Measurements from ENCODE around the gene TRIM39. TPM values are rescaled to one million over a fixed set of nuclear protein-coding genes. Genes with fewer than 3 reads are reported as not detected.

Gene TRIM39
- total and polyA plus RNA-seq, 2 of the 13 experiments (the other 11 are each of a cell fraction or from before 2014, with no cell fraction given): 7.7 to 14.6 TPM

DNA sequence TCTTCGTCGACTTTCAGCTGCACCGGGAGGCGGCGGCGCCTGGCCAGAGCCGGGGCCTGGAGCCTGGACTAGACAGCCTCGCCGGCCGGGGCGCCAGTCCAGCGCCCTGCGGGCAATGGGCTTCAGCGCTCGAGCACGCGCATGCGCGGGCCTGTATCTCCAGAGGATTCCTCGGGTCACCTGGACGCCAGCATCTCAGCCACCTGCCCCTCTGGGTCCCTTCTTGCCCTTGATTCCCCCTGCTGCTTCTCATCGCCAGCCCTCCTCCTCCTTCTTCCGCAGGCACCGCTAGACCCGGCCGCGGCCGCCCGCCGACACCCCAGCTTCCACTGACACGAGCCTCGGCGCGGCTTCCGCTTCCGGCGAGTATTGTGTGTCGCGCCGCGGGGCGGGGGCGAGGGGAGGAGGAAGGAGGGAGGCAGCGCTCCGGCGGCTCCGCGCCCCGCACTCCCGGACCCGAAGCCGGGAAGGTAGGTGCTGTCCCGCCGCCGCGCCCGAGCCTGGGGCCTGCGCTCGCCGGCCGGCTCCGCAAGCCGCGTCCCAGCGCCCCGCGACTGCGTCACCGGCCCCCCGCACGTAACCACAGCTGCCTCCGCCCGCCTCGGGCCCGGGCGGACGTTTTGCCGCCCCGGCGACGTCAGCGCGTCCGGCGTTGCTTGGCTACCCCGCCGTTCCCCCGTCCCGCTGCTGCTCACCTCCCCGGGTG is at the start of gene TRIM39 (continued):
- TF ChIP-seq, protein P1, sequence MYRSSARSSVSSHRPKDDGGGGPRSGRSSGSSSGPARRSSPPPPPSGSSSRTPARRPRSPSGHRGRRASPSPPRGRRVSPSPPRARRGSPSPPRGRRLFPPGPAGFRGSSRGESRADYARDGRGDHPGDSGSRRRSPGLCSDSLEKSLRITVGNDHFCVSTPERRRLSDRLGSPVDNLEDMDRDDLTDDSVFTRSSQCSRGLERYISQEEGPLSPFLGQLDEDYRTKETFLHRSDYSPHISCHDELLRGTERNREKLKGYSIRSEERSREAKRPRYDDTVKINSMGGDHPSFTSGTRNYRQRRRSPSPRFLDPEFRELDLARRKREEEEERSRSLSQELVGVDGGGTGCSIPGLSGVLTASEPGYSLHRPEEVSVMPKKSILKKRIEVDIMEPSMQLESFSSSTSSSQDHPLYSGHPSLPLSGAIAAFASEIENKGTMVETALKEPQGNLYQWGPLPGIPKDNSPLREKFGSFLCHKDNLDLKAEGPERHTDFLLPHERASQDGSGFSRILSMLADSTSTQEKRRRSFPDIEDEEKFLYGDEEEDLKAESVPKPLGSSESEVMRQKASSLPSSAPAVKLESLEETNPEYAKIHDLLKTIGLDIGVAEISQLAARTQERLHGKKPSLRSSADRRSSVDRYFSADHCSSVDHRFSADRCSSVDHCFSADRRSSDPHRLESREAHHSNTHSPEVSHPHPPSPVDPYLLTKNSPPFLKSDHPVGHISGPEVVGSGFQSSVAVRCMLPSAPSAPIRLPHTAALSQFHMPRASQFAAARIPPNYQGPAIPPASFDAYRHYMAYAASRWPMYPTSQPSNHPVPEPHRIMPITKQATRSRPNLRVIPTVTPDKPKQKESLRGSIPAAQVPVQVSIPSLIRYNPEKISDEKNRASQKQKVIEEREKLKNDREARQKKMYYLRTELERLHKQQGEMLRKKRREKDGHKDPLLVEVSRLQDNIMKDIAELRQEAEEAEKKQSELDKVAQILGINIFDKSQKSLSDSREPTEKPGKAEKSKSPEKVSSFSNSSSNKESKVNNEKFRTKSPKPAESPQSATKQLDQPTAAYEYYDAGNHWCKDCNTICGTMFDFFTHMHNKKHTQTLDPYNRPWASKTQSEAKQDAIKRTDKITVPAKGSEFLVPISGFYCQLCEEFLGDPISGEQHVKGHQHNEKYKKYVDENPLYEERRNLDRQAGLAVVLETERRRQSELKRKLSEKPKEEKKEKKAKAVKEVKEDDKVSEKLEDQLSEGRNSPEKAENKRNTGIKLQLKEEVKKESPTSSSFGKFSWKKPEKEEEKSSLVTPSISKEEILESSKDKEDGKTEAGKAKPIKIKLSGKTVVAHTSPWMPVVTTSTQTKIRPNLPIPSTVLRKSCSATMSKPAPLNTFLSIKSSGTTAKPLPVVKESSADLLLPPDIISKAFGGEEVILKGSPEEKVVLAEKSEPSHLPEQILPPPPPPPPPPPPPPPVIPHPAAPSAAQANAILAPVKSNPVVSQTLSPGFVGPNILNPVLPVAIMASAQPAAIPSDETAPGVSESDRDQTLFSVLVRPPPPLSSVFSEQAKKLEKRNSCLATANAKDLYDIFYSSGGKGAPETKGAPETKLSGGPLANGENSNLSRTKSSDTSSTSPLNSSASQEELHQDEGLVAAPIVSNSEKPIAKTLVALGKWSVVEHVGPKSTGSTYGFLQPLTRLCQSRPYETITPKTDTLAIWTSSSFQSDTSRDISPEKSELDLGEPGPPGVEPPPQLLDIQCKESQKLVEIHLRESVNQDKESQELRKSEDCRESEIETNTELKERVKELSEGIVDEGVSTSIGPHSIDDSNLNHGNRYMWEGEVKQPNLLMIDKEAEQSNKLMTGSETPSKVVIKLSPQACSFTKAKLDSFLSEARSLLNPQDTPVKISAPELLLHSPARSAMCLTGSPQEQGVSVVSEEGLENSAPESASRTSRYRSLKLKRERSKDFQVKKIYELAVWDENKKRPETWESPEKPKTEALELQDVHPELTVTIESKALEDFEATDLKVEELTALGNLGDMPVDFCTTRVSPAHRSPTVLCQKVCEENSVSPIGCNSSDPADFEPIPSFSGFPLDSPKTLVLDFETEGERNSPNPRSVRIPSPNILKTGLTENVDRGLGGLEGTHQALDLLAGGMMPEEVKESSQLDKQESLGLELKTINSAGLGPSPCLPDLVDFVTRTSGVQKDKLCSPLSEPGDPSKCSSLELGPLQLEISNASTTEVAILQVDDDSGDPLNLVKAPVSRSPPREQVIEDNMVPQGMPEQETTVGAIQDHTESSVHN (CRISPR knock-in tag; IDR thresholded peaks at IDR 0.05): no peak
- no peak for TF ChIP-seq ZBTB8A (CRISPR knock-in tag; IDR thresholded peaks at IDR 0.05; ENCODE audit: borderline replicate concordance, low read depth)
- TF ChIP-seq, protein P2, sequence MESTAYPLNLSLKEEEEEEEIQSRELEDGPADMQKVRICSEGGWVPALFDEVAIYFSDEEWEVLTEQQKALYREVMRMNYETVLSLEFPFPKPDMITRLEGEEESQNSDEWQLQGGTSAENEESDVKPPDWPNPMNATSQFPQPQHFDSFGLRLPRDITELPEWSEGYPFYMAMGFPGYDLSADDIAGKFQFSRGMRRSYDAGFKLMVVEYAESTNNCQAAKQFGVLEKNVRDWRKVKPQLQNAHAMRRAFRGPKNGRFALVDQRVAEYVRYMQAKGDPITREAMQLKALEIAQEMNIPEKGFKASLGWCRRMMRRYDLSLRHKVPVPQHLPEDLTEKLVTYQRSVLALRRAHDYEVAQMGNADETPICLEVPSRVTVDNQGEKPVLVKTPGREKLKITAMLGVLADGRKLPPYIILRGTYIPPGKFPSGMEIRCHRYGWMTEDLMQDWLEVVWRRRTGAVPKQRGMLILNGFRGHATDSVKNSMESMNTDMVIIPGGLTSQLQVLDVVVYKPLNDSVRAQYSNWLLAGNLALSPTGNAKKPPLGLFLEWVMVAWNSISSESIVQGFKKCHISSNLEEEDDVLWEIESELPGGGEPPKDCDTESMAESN (CRISPR knock-in tag; conservative IDR thresholded peaks at IDR 0.05): 0 out of 2 replicates have a peak, but pooled peaks have one; percentile 53
- peak; percentile 12; the same call in 1 of the 2 replicates for TF ChIP-seq ZKSCAN1 (IDR thresholded peaks at IDR 0.05; ENCODE audit: low read length)
- peak; percentile 39; the same call in 1 of the 2 replicates for TF ChIP-seq ZMYM4 (CRISPR knock-in tag; IDR thresholded peaks at IDR 0.05)
- TF ChIP-seq, protein P3, sequence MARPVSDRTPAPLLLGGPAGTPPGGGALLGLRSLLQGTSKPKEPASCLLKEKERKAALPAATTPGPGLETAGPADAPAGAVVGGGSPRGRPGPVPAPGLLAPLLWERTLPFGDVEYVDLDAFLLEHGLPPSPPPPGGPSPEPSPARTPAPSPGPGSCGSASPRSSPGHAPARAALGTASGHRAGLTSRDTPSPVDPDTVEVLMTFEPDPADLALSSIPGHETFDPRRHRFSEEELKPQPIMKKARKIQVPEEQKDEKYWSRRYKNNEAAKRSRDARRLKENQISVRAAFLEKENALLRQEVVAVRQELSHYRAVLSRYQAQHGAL (CRISPR knock-in tag; IDR thresholded peaks at IDR 0.05; ENCODE audit: not compliant biosample characterization): no peak
- TF ChIP-seq, protein P4, sequence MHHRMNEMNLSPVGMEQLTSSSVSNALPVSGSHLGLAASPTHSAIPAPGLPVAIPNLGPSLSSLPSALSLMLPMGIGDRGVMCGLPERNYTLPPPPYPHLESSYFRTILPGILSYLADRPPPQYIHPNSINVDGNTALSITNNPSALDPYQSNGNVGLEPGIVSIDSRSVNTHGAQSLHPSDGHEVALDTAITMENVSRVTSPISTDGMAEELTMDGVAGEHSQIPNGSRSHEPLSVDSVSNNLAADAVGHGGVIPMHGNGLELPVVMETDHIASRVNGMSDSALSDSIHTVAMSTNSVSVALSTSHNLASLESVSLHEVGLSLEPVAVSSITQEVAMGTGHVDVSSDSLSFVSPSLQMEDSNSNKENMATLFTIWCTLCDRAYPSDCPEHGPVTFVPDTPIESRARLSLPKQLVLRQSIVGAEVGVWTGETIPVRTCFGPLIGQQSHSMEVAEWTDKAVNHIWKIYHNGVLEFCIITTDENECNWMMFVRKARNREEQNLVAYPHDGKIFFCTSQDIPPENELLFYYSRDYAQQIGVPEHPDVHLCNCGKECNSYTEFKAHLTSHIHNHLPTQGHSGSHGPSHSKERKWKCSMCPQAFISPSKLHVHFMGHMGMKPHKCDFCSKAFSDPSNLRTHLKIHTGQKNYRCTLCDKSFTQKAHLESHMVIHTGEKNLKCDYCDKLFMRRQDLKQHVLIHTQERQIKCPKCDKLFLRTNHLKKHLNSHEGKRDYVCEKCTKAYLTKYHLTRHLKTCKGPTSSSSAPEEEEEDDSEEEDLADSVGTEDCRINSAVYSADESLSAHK (CRISPR knock-in tag; IDR thresholded peaks at IDR 0.05; ENCODE audit: borderline replicate concordance): no peak
- no peak for TF ChIP-seq ZNF615 (CRISPR knock-in tag; IDR thresholded peaks at IDR 0.05; ENCODE audit: borderline replicate concordance)
- TF ChIP-seq ZC3H4 (CRISPR knock-in tag; IDR thresholded peaks at IDR 0.05; ENCODE audit: borderline replicate concordance): 0 out of 2 replicates have a peak, but pooled peaks have one; percentile 62
- peak; percentile 53; the same call in 1 of the 2 replicates for TF ChIP-seq PCBP1 (IDR thresholded peaks at IDR 0.05; ENCODE audit: borderline replicate concordance, low read depth, low read length)
- peak; percentile 74 for TF ChIP-seq KLF6 (CRISPR knock-in tag; IDR thresholded peaks at IDR 0.05)
- TF ChIP-seq, protein P5, sequence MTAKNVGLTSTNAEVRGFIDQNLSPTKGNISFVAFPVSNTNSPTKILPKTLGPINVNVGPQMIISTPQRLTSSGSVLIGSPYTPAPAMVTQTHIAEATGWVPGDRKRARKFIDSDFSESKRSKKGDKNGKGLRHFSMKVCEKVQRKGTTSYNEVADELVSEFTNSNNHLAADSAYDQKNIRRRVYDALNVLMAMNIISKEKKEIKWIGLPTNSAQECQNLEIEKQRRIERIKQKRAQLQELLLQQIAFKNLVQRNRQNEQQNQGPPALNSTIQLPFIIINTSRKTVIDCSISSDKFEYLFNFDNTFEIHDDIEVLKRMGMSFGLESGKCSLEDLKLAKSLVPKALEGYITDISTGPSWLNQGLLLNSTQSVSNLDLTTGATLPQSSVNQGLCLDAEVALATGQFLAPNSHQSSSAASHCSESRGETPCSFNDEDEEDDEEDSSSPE (CRISPR knock-in tag; IDR thresholded peaks at IDR 0.05): peak; percentile 63
- TF ChIP-seq ESRRA (CRISPR knock-in tag; IDR thresholded peaks at IDR 0.05; ENCODE audit: low read depth): no peak; the same call in 1 of the 2 replicates
